A673 (cell line): ENCODE results near the gene CYP27C1.

Experiments used
- CTCF ChIP-seq: fragments of 300-800, 200-600 bp; sonication (generic); conservative IDR thresholded peaks from 2 replicates; pipeline ENCODE4 v1.5.1; 2017; ENCODE audit warnings: low read depth, mild to moderate bottlenecking, antibody characterized with exemption, low read length, moderate library complexity, mixed read lengths
- EZH2 ChIP-seq: fragments of 200-600 bp; sonication (generic); IDR thresholded peaks from 2 replicates; pipeline ENCODE4 v1.6.1; 2017; ENCODE audit warnings: borderline replicate concordance, low read depth, mild to moderate bottlenecking, mixed read lengths, antibody characterized with exemption, low read length; ENCODE audit not compliant: poor library complexity, severe bottlenecking

DNA sequence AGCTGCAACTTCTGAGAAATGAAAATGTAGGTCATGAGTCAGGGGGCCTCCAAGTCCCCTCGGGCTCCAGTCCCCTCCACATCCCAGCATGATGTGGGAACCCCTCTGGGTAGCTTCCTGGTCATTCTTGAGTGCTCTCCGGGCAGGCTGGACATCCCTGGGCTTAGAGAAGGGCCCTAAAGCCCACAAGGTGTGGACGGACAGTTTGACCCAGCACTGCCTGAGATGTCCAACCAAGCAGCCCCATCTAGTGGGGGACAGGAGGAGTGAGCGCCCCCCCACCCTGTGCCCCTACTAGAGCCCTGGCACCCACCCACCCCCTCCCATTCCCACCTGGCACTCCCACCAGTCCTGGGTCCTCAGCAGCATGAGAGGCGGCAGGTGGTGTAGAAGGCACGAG is 46.0 kb downstream of the CYP27C1 start:
- TF ChIP-seq CTCF (peak; percentile 31; the same call in 1 of the 2 replicates), EZH2 (no peak)
